ENCODE results near the gene UBE2L5.

UBE2L5 gene

DNA sequence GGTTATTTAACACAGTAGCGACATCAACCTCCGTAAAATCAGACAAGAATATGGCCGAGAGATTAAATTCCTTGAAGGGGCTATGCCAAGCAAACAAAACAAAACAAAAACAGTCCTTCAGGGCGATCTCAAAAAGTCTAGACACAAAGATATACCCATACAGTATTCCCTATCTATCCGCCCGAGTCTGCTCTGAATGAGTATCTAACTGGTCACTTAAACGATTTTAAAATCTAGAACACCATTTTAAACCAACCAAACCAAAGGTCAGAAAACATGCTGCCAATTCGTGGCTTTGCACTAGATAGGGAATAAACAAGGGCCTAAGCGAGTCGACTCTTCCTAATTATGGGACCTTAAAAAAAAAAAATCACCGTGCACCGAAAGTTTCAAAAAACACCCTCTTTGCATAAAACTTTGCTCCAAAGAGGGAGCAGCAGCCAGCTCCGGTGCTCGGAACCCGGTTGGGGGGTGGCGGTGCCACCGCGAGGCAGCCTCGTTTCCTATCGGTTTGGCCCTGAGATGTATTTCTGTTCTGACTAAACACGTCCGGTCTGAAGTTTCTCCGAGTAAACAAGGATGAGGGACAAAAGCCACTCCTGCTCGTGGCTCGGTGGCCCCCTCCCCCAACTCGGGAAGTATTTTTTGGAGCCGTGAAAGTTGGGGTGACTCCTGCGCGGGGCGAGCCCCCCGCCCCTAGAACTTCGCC, 41.6 kb downstream of the UBE2L5 start:
- TF ChIP-seq, protein P1, sequence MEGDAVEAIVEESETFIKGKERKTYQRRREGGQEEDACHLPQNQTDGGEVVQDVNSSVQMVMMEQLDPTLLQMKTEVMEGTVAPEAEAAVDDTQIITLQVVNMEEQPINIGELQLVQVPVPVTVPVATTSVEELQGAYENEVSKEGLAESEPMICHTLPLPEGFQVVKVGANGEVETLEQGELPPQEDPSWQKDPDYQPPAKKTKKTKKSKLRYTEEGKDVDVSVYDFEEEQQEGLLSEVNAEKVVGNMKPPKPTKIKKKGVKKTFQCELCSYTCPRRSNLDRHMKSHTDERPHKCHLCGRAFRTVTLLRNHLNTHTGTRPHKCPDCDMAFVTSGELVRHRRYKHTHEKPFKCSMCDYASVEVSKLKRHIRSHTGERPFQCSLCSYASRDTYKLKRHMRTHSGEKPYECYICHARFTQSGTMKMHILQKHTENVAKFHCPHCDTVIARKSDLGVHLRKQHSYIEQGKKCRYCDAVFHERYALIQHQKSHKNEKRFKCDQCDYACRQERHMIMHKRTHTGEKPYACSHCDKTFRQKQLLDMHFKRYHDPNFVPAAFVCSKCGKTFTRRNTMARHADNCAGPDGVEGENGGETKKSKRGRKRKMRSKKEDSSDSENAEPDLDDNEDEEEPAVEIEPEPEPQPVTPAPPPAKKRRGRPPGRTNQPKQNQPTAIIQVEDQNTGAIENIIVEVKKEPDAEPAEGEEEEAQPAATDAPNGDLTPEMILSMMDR (IDR thresholded peaks at IDR 0.05; ENCODE audit: extremely low read depth, insufficient read depth, missing control alignments): no peak
- peak; percentile 71 for DNase-seq (ENCODE audit: low spot score)
- in situ Hi-C loops (cut with MboI; ENCODE audit: low pct_unique_long_range_greater_than_20kb, low sequenced_read_pairs, unreplicated experiment): no loop called here

DNA sequence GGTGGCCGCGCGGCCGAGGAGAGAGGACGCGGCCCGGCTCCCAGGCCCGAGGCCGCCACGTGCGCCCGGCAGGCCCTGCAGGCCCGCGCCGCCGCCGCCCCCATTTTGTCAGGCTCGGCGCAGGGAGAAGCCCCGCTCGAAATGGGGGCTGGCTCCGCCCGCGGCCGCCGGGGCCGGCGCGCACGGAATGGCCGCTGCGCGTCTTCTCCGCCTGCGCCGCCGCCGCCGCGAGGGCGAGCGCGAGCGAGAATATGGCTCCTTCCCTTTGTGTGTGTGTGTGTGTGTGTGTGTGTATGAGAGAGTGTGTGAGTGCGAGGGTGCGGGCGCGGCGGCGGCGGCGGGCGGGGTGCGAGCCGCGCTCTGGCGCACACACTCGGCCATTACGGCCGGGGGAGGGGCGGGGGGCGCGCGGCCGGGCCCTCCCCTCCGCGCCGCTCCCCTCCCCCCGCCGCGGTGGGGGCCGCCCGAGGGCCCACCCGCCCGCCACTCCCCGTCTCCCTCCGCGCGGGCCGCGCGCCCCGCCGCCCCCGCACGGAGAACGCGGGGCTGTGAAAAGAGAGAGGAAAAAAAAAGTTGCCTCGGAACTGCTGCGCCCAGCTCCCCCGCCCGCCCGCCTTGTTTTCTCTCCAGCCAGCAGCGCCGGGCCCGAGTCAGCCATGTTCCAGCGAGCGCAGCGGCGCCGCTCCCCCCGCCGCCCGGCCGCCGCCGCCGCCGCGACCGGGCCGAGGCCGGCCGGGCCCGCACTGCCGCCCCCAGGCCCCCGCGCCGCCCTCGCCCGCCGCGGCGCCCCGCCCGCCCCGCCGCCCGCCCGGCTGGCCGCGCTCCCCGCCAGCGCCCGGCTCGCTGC, 42.4 kb downstream of the UBE2L5 start:
- in situ Hi-C loops (cut with MboI; ENCODE audit: low pct_unique_long_range_greater_than_20kb, low sequenced_read_pairs, unreplicated experiment): no loop called here
- DNase-seq (ENCODE audit: low spot score): peak; percentile 78
- TF ChIP-seq, protein P1 (IDR thresholded peaks at IDR 0.05; ENCODE audit: extremely low read depth, insufficient read depth, missing control alignments): no peak

DNA sequence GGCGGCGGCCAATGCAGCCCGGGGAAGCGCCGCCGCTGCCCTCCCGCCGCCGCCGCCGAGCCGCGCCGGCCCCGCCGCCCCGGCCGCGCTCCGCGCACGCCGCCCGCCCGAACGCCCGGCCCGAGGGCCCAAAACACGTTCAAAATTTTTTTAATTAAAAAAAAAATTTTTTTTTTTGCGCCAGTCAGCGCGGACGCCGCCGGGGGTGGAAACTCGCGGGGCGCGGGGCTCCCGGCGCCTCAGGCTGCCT, 43.0 kb downstream of the UBE2L5 start:
- no peak for DNase-seq (ENCODE audit: low spot score)
- in situ Hi-C loops (cut with MboI; ENCODE audit: low pct_unique_long_range_greater_than_20kb, low sequenced_read_pairs, unreplicated experiment): no loop called here
- TF ChIP-seq, protein P1 (IDR thresholded peaks at IDR 0.05; ENCODE audit: extremely low read depth, insufficient read depth, missing control alignments): no peak

DNA sequence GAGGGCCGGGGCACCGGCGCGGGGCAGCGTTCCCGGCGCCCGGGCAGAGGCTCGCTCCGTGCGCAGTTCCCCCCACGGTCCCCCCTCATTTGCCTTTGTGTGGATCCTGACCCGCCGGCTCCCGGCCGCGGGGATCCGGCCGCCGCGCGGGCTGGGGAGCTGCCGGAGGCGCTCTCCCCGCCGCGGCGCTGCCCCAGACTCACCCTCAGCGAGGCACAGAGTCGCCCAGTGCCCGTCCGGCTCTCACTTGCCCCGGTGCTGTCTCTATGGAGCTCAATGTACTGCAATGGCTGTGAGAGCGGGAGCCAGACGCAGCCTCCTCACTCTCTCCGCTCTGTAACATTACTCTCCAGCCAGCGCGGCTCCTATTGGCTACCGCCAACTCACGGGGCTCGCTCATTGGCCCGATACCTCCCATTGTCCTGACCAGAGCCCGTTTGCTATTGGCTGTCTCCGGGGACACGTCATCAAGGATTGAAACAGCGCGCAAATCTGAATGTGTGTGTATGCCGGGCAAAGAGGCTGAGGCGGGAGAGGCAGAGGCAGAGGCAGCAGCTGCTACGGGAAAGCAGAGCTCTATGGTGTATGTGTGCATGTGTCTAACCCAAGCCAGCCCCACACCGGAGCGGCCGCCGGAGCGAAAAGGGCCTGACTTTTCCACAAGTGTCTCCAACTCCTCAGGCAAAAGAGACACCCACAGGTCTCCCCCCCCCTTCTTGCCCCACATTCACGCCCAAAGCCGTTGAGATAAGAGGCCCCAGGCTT, 43.5 kb downstream of the UBE2L5 start, which contains the start of gene HMGB1:
Gene HMGB1, minus strand, starts transcription at position 344 of the 765 bp plus-strand sequence. CDS start 2,256 bp downstream, outside the sequence.
- TF ChIP-seq, protein P1 (IDR thresholded peaks at IDR 0.05; ENCODE audit: extremely low read depth, insufficient read depth, missing control alignments): no peak
- in situ Hi-C loops (cut with MboI; ENCODE audit: low pct_unique_long_range_greater_than_20kb, low sequenced_read_pairs, unreplicated experiment): no loop called here
- peak; percentile 94 for DNase-seq (ENCODE audit: low spot score)

DNA sequence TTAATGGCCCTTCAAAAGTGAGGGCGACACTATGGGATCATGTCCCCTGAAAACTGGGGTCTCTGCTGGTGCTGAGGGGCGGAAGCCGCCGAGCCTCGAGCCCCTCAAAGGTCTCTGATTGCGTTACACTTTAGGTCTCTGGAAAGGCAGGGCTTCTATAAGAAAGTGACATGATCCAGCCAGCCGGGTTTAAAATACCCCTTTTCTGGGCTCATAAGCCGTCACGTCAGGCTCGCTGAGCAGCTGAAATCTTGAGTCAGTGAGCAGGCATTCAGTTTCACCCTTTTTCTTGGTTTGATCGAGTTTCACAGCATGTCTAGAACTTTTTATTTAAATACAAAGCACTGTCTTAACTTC, 44.0 kb downstream of the UBE2L5 start:
- DNase-seq (ENCODE audit: low spot score): peak; percentile 48
- in situ Hi-C loops (cut with MboI; ENCODE audit: low pct_unique_long_range_greater_than_20kb, low sequenced_read_pairs, unreplicated experiment): no loop called here
- TF ChIP-seq, protein P1 (IDR thresholded peaks at IDR 0.05; ENCODE audit: extremely low read depth, insufficient read depth, missing control alignments): no peak

DNA sequence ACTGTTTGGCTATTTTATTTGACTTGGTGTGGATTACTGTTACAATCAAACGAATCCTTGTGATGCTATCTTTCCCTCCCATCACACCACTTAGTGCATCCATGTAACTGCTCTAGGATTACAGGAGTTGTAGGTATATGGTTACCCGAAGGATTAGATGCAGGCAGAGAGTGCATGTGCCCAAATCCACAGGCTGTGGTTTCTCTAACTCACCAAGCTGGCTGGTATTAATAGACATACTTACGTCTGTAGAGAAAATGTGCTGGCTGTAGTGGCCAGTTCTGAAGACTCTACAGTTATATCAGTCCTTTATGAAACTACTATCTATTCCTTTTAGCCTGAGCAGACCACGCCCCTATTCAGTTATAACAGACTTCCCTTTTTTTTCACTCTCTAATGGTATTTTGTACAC, 44.6 kb downstream of the UBE2L5 start:
- TF ChIP-seq, protein P1 (IDR thresholded peaks at IDR 0.05; ENCODE audit: extremely low read depth, insufficient read depth, missing control alignments): no peak
- in situ Hi-C loops (cut with MboI; ENCODE audit: low pct_unique_long_range_greater_than_20kb, low sequenced_read_pairs, unreplicated experiment): no loop called here
- DNase-seq (ENCODE audit: low spot score): no peak

Measured in GM13977 (cell line).